SK-N-SH (cell line): ENCODE data around the gene MAD1L1. TPM values are rescaled to one million over a fixed set of nuclear protein-coding genes. Genes with fewer than 3 reads are reported as not detected.

Source experiments
- CTCF ChIA-PET: fragments of 300-600, 350-600 bp; formaldehyde crosslinking; extraction: SDS; loops from one replicate; lab custom pipeline; 2021; lab: Yijun Ruan, JAX
- POLR2A ChIA-PET: fragments of 350-600 bp; sonication (Branson Sonifier 250); formaldehyde crosslinking; extraction: SDS; loops from one replicate; lab custom pipeline; 2020; ENCODE audit warnings: antibody characterized with exemption, inconsistent platforms; lab: Yijun Ruan, JAX
- DNase-seq: peaks from one replicate; pipeline ENCODE4 v3.0.0; 2012
- H2AFZ ChIP-seq: fragments of 200-600 bp; sonication (generic); 2 replicates; pipeline ENCODE4 v1.8.1; 2016; ENCODE audit warnings: antibody characterized with exemption, mild to moderate bottlenecking, low read depth
- H3F3A ChIP-seq: fragments of 200-600 bp; sonication (generic); replicated peaks from 2 replicates; pipeline ENCODE3; 2016; ENCODE audit warnings: antibody characterized with exemption, mild to moderate bottlenecking; ENCODE audit not compliant: insufficient read depth
- H3K27ac ChIP-seq, 2 experiments: fragments of 200-500 bp in 1 of 2; fragments of 200-600 bp in 1 of 2; sonication (Bioruptor generic) in 1 of 2; sonication (generic), shearing (Covaris generic) in 1 of 2; 2 replicates each; pipeline versions ENCODE4 v1.5.1 to v1.6.1; 2014 to 2016; ENCODE audit warnings: low read depth in 2 of 2, inconsistent platforms in 1 of 2, low read length in 1 of 2, mild to moderate bottlenecking in 1 of 2, mixed read lengths in 1 of 2
- H3K27me3 ChIP-seq: fragments of 200-600 bp; sonication (generic), shearing (Covaris generic); 2 replicates; pipeline ENCODE4 v1.6.1; 2016; ENCODE audit warnings: mixed run types; ENCODE audit not compliant: insufficient read depth
- H3K36me3 ChIP-seq, 2 experiments: fragments of 200-500 bp in 1 of 2; fragments of 200-600 bp in 1 of 2; sonication (Bioruptor generic) in 1 of 2; sonication (generic) in 1 of 2; replicated peaks in 1 of 2; 2 replicates each; pipeline versions ENCODE3 to v1.5.1; 2014 to 2016; ENCODE audit warnings: low read length in 1 of 2, mild to moderate bottlenecking in 1 of 2; ENCODE audit not compliant: insufficient read depth in 2 of 2, control insufficient read depth in 1 of 2
- H3K4me1 ChIP-seq, 2 experiments: fragments of 200-500 bp in 1 of 2; fragments of 200-600 bp in 1 of 2; sonication (Bioruptor generic) in 1 of 2; sonication (generic), shearing (Covaris generic) in 1 of 2; 2 replicates each; pipeline versions ENCODE4 v1.5.1 to v1.6.1; 2014 to 2016; ENCODE audit warnings: low read depth in 1 of 2, low read length in 1 of 2, mixed run types in 1 of 2; ENCODE audit not compliant: insufficient read depth in 2 of 2, control insufficient read depth in 1 of 2
- H3K4me2 ChIP-seq: fragments of 200-600 bp; sonication (generic), shearing (Covaris generic); 2 replicates; pipeline ENCODE4 v1.6.1; 2017; ENCODE audit warnings: mixed run types
- H3K4me3 ChIP-seq, 2 experiments: fragments of 200-500 bp in 1 of 2; fragments of 200-600 bp in 1 of 2; sonication (Bioruptor generic) in 1 of 2; sonication (generic), shearing (Covaris generic) in 1 of 2; 2 replicates each; pipeline versions ENCODE4 v1.5.1 to v1.8.1; 2014 to 2016; ENCODE audit warnings: low read depth in 2 of 2, inconsistent platforms in 1 of 2, low read length in 1 of 2, mild to moderate bottlenecking in 1 of 2, mixed read lengths in 1 of 2, moderate library complexity in 1 of 2
- H3K79me2 ChIP-seq: fragments of 200-600 bp; sonication (generic); 2 replicates; pipeline ENCODE4 v1.8.1; 2017; ENCODE audit warnings: mild to moderate bottlenecking; ENCODE audit not compliant: insufficient read depth
- H3K9ac ChIP-seq: fragments of 200-600 bp; sonication (generic); 2 replicates; pipeline ENCODE4 v1.6.1; 2017; ENCODE audit warnings: mixed run types
- H3K9me2 ChIP-seq: fragments of 200-600 bp; sonication (generic); 2 replicates; pipeline ENCODE4 v1.6.1; 2017; ENCODE audit warnings: mixed run types
- H3K9me3 ChIP-seq: fragments of 200-600 bp; sonication (generic); 2 replicates; pipeline ENCODE4 v1.6.1; 2017; ENCODE audit warnings: mixed run types, mild to moderate bottlenecking, moderate library complexity
- H4K20me1 ChIP-seq: fragments of 200-600 bp; sonication (generic); 2 replicates; pipeline ENCODE4 v1.6.1; 2017; ENCODE audit warnings: mild to moderate bottlenecking, mixed run types; ENCODE audit not compliant: insufficient read depth
- EP300 ChIP-seq, 2 experiments: IDR thresholded peaks; 2 replicates each; pipeline versions ENCODE4 v1.4.0 to v1.6.1; 2012; ENCODE audit warnings: borderline replicate concordance in 1 of 2, low read depth in 1 of 2, low read length in 1 of 2
- EZH2phosphoT487 ChIP-seq: fragments of 200-600 bp; sonication (generic); IDR thresholded peaks from 2 replicates; pipeline ENCODE4 v1.6.1; 2017; ENCODE audit warnings: low read depth, mixed run types, mild to moderate bottlenecking, antibody characterized with exemption, moderate library complexity, borderline replicate concordance
- FOSL2 ChIP-seq: IDR thresholded peaks from 2 replicates; pipeline ENCODE4 v1.4.0; 2012; ENCODE audit warnings: low read depth, mild to moderate bottlenecking, moderate library complexity, borderline replicate concordance
- FOXJ3 ChIP-seq: sonication (generic); formaldehyde crosslinking; IDR thresholded peaks from 2 replicates; pipeline ENCODE4 v1.5.1; 2020; ENCODE audit warnings: mild to moderate bottlenecking, missing genetic modification reagents
- FOXM1 ChIP-seq: IDR thresholded peaks from 2 replicates; pipeline ENCODE4 v1.4.0; 2012; ENCODE audit warnings: low read depth, mild to moderate bottlenecking
- GABPA ChIP-seq: IDR thresholded peaks from 2 replicates; pipeline ENCODE4 v1.4.0; 2012; ENCODE audit warnings: low read depth, mild to moderate bottlenecking
- JUND ChIP-seq: IDR thresholded peaks from 2 replicates; pipeline ENCODE4 v1.4.0; 2012
- MAX ChIP-seq: IDR thresholded peaks from 2 replicates; pipeline ENCODE4 v1.4.0; 2012; ENCODE audit warnings: low read depth
- MEF2A ChIP-seq: IDR thresholded peaks from 2 replicates; pipeline ENCODE4 v1.4.0; 2012; ENCODE audit warnings: low read depth, borderline replicate concordance
- MXI1 ChIP-seq: IDR thresholded peaks from 2 replicates; pipeline ENCODE4 v1.6.1; 2012; ENCODE audit warnings: mild to moderate bottlenecking, low read depth, low read length, improper control_type of control experiment
- NRF1 ChIP-seq: IDR thresholded peaks from 2 replicates; pipeline ENCODE4 v1.6.1; 2012; ENCODE audit warnings: low read depth, mild to moderate bottlenecking, low read length
- POLR2AphosphoS5 ChIP-seq: IDR thresholded peaks from 2 replicates; pipeline ENCODE4 v1.6.1; 2012; ENCODE audit warnings: low read depth, low read length
- RCOR1 ChIP-seq: fragments of 150-350 bp; IDR thresholded peaks from 2 replicates; pipeline ENCODE4 v1.6.1; 2017; ENCODE audit warnings: antibody characterized with exemption, low read length
- REST ChIP-seq: IDR thresholded peaks from 2 replicates; pipeline ENCODE4 v1.6.1; 2012; ENCODE audit warnings: mild to moderate bottlenecking, low read depth, low read length, moderate library complexity
- RXRA ChIP-seq: IDR thresholded peaks from 2 replicates; pipeline ENCODE4 v1.4.0; 2012; ENCODE audit warnings: low read depth, mild to moderate bottlenecking, borderline replicate concordance
- SIN3A ChIP-seq: IDR thresholded peaks from 2 replicates; pipeline ENCODE4 v1.6.1; 2012; ENCODE audit warnings: low read depth, mild to moderate bottlenecking, low read length, moderate library complexity, borderline replicate concordance
- TAF1 ChIP-seq: IDR thresholded peaks from 2 replicates; pipeline ENCODE4 v1.6.1; 2012; ENCODE audit warnings: low read depth, mild to moderate bottlenecking, low read length, moderate library complexity, borderline replicate concordance
- TEAD4 ChIP-seq: IDR thresholded peaks from 2 replicates; pipeline ENCODE4 v1.4.0; 2012; ENCODE audit warnings: mild to moderate bottlenecking, borderline replicate concordance; ENCODE audit not compliant: insufficient read depth
- USF2 ChIP-seq: fragments of 150-350 bp; IDR thresholded peaks from 2 replicates; pipeline ENCODE4 v1.6.1; 2017; ENCODE audit warnings: antibody characterized with exemption, low read length, low read depth, borderline replicate concordance
- ZBTB33 ChIP-seq: IDR thresholded peaks from 2 replicates; pipeline ENCODE4 v1.4.0; 2012; ENCODE audit warnings: low read depth, borderline replicate concordance
- WGBS: methylation state at CpG from one replicate; pipeline ENCODE4 v1.1.6; 2017; ENCODE audit warnings: low lambda C conversion rate; 5-methylcytosine and 5-hydroxymethylcytosine counted together
- polyA plus RNA-seq, 3 experiments: library from polyadenylated mRNA; depleted of rRNA; stranded (reverse); fragments of >200 nt; gene quantifications; 2 replicates each; pipeline ENCODE4 v1.2.3, GENCODE V29; 2012

The MAD1L1 gene
- polyA plus RNA-seq, 1 of the 3 experiments (the other 2 are of a cell fraction) = 46.2 TPM

GRCh38 chr7:2220506-2220905 is 12.2 kb downstream of the MAD1L1 start:
- TF ChIP-seq NRF1 (no peak), ZBTB33 (no peak), USF2 (no peak), MXI1 (no peak), MAX (no peak), TAF1 (no peak), TEAD4 (no peak), FOSL2 (no peak), RXRA (no peak), EZH2phosphoT487 (no peak), FOXJ3 (CRISPR knock-in tag) (no peak)
- peaks cover 12% of the 10 kb centered on the region; the same call in 1 of the 2 replicates for H4K20me1 ChIP-seq

GRCh38 chr7:2220030-2220429 is 12.7 kb downstream of the MAD1L1 start:
- peaks cover 12% of the 10 kb centered on the region; the same call in 1 of the 2 replicates for H4K20me1 ChIP-seq
- no peak for TF ChIP-seq POLR2AphosphoS5
- TF ChIP-seq EP300 (IDR thresholded peaks at IDR 0.05; ENCODE audit: borderline replicate concordance in 1 of 2, low read depth in 1 of 2, low read length in 1 of 2) = no peak
- no peak for TF ChIP-seq USF2
- TF ChIP-seq GABPA = no peak
- no peak for TF ChIP-seq MEF2A
- no peak for TF ChIP-seq RXRA
- TF ChIP-seq JUND = no peak
- TF ChIP-seq SIN3A = no peak
- TF ChIP-seq RCOR1 = no peak
- no peak for TF ChIP-seq FOXJ3 (CRISPR knock-in tag)
- TF ChIP-seq MAX = no peak
- no peak for TF ChIP-seq FOXM1
- TF ChIP-seq REST = no peak

More at GRCh38 chr7:2220506-2220905, 12.2 kb downstream of the MAD1L1 start:
- Histone ChIP-seq H3K36me3 (peaks cover 26 to 64% of the 10 kb centered on the region in 2 experiments), H3K9me2 (no peaks in the 10 kb centered on the region), H3K27me3 (no peaks in the 10 kb centered on the region), H3K4me1 (no peaks in the 10 kb centered on the region), H3K9me3 (no peaks in the 10 kb centered on the region), H3K4me2 (no peak overlapping the region), H3K4me3 (no peak overlapping the region), H3K9ac (no peak overlapping the region), H3K79me2 (peaks cover 23% of the 10 kb centered on the region; the same call in 1 of the 2 replicates), H3K27ac (no peak overlapping the region), H3F3A (no peaks in the 10 kb centered on the region), H2AFZ (no peak overlapping the region)
- CTCF ChIA-PET = interaction anchor here (1.1 kb wide), 1 partner anchor 11 kb away, joined by 3 read pairs; no protein-coding TSS in a partner anchor
- 96% methylated on average over 12 of the region's 16 CpGs for whole genome bisulfite sequencing
- no peak for DNase-seq
- POLR2A ChIA-PET = no interaction called here

More at GRCh38 chr7:2220030-2220429, 12.7 kb downstream of the MAD1L1 start:
- H3K4me2 ChIP-seq = no peak overlapping the region
- H3K79me2 ChIP-seq = peaks cover 23% of the 10 kb centered on the region; the same call in 1 of the 2 replicates
- no peak overlapping the region for H3K4me3 ChIP-seq
- H3K9me3 ChIP-seq = no peaks in the 10 kb centered on the region
- no peaks in the 10 kb centered on the region for H3K27me3 ChIP-seq
- no peaks in the 10 kb centered on the region for H3K9me2 ChIP-seq
- CTCF ChIA-PET = no interaction called here
- POLR2A ChIA-PET = no interaction called here
- DNase-seq = no peak
- H3K36me3 ChIP-seq = peaks cover 26 to 62% of the 10 kb centered on the region in 2 experiments
- H3F3A ChIP-seq = no peaks in the 10 kb centered on the region
- H3K9ac ChIP-seq = no peak overlapping the region
- 90% methylated on average over 18 of the region's 19 CpGs for WGBS
- H2AFZ ChIP-seq = no peak overlapping the region
- no peak overlapping the region for H3K27ac ChIP-seq
- H3K4me1 ChIP-seq = no peaks in the 10 kb centered on the region
